ENCODE measurements around the gene BCL2. TPM values are rescaled to one million over a fixed set of nuclear protein-coding genes. Genes with fewer than 3 reads are reported as not detected.

The BCL2 gene
- total RNA-seq, 1 experiment from 2014 or later = 1.3 TPM

GRCh38 chr18:63312737-63313395, 6.7 kb downstream of the BCL2 start:
- TF ChIP-seq CTCF (conservative IDR thresholded peaks at IDR 0.05) = no peak
- H4K5ac ChIP-seq (ENCODE audit: insufficient read length, low read depth, low read length) = no peak overlapping the region
- H4K91ac ChIP-seq (ENCODE audit: insufficient read length, low read depth, low read length) = no peak overlapping the region
- H3K18ac ChIP-seq (ENCODE audit: insufficient read length, low read depth, low read length) = no peak overlapping the region
- H2BK120ac ChIP-seq (ENCODE audit: low read depth, low read length, poor library complexity, severe bottlenecking) = no peak overlapping the region
- H2AFZ ChIP-seq (ENCODE audit: low read length) = no peak overlapping the region
- H3K23me2 ChIP-seq (ENCODE audit: insufficient read length, low read depth, low read length, poor library complexity, severe bottlenecking) = peaks cover 2% of the 10 kb centered on the region
- H3K23ac ChIP-seq (ENCODE audit: insufficient read length, low read depth, low read length) = no peak overlapping the region
- H3K4me3 Mint-ChIP-seq = no peak overlapping the region
- H2BK20ac ChIP-seq (ENCODE audit: low read depth, low read length, poor library complexity, severe bottlenecking) = no peak overlapping the region
- no peaks in the 10 kb centered on the region for H3K4me1 ChIP-seq (ENCODE audit: insufficient read depth, low read length)
- DNase-seq = no peak
- no CpG with 5 or more reads among the region's 5 CpGs for WGBS (ENCODE audit: extremely low coverage, insufficient read length, low lambda C conversion rate)
- no peak overlapping the region for H3K4ac ChIP-seq (ENCODE audit: low read depth, low read length)
- no peak overlapping the region for H2BK5ac ChIP-seq (ENCODE audit: insufficient read length, low read length)
- H3K4me2 ChIP-seq (ENCODE audit: insufficient read depth, insufficient read length, low read length) = no peak overlapping the region
- no peaks in the 10 kb centered on the region for H4K20me1 ChIP-seq (ENCODE audit: control insufficient read depth, insufficient read depth, insufficient read length)
- no peak overlapping the region for H3K9ac ChIP-seq (ENCODE audit: extremely low read depth, insufficient read length, low read length)
- H3K14ac ChIP-seq (ENCODE audit: insufficient read depth, low read length) = no peak overlapping the region
- no peak overlapping the region for H4K8ac ChIP-seq (replicated peaks; ENCODE audit: insufficient read length, low read depth, low read length)
- no peak overlapping the region for H3T11ph ChIP-seq (ENCODE audit: low read length)
- no peaks in the 10 kb centered on the region; the same call in 1 of the 2 replicates for H3K27me3 ChIP-seq (ENCODE audit: insufficient read depth, low read length)
- H2BK15ac ChIP-seq (ENCODE audit: low read depth, low read length) = no peak overlapping the region
- H2BK12ac ChIP-seq (ENCODE audit: insufficient read length, low read depth, low read length) = no peak overlapping the region
- H3K9me3 ChIP-seq (ENCODE audit: control insufficient read depth, low read depth, low read length) = no peaks in the 10 kb centered on the region
- no peaks in the 10 kb centered on the region for H3K9me3 Mint-ChIP-seq
- no peak overlapping the region for H3K56ac ChIP-seq (ENCODE audit: insufficient read length, low read depth, low read length)
- H3K4me1 Mint-ChIP-seq = peaks cover under 1 to 3% of the 10 kb centered on the region in 2 experiments
- no peaks in the 10 kb centered on the region; a peak in 1 of 7 replicates for H3K36me3 Mint-ChIP-seq (ENCODE audit: insufficient read depth in 1 of 3, low read depth in 3 of 3)
- no peaks in the 10 kb centered on the region for H3K79me1 ChIP-seq (ENCODE audit: insufficient read depth, low read depth, low read length, poor library complexity, severe bottlenecking)
- no peak overlapping the region for H3K27ac Mint-ChIP-seq
- no peak overlapping the region for H2AK5ac ChIP-seq (ENCODE audit: insufficient read length, low read length)
- H3K27ac ChIP-seq (ENCODE audit: insufficient read length, low read depth, low read length) = no peak overlapping the region
- H3K79me2 ChIP-seq (ENCODE audit: insufficient read depth, low read length) = no peaks in the 10 kb centered on the region; the same call in 1 of the 2 replicates
- H3K27me3 Mint-ChIP-seq (ENCODE audit: low read depth) = peaks cover 29% of the 10 kb centered on the region

Data from H9 (cell line).